ENCODE data around the gene IMMP2L. TPM values are rescaled to one million over a fixed set of nuclear protein-coding genes. Genes with fewer than 3 reads are reported as not detected.

The IMMP2L gene
- total and polyA plus RNA-seq, 2 of the 8 experiments (the other 6 are each of a cell fraction or from before 2014, with no cell fraction given), result 2.3 to 10.1 TPM

- no peak overlapping the region for H3K18ac ChIP-seq (ENCODE audit: extremely low read depth, low read length)
- H2AK5ac ChIP-seq (ENCODE audit: low read depth, low read length), result no peak overlapping the region
- CTCF ChIA-PET (ENCODE audit: partially characterized antibody), result no interaction called here
- H3K27ac ChIP-seq (ENCODE audit: low read depth, low read length), result no peak overlapping the region
- H3K4me3 ChIP-seq (ENCODE audit: extremely low read depth in 1 of 4, insufficient read depth in 2 of 4, low read depth in 3 of 4, low read length in 4 of 4), result no peak overlapping the region
- no peak overlapping the region for H2BK5ac ChIP-seq (ENCODE audit: low read depth, low read length)
- no peak overlapping the region for H3K56ac ChIP-seq (replicated peaks; ENCODE audit: insufficient read length, low read depth, low read length)
- H3K9ac ChIP-seq (replicated peaks in 1 of 4; ENCODE audit: extremely low read depth in 1 of 4, low read depth in 3 of 4, low read length in 3 of 4), result no peak overlapping the region
- H2BK20ac ChIP-seq (ENCODE audit: low read length), result no peak overlapping the region
- 96 to 100% methylated on average over 1 to 2 of the region's 2 CpGs for WGBS, 2 experiments (ENCODE audit: extremely low coverage in 1 of 2, insufficient coverage in 1 of 2, insufficient read length in 1 of 2, insufficient replicate concordance in 2 of 2, low coverage in 1 of 2, low lambda C conversion rate in 2 of 2, missing lambda C conversion rate in 1 of 2)
- H3K14ac ChIP-seq (ENCODE audit: insufficient read length), result no peak overlapping the region
- H4K8ac ChIP-seq (ENCODE audit: extremely low read depth, insufficient read depth, low read length), result no peak overlapping the region
- H3K79me2 ChIP-seq (ENCODE audit: control insufficient read depth in 1 of 2, insufficient read depth in 2 of 2, low read length in 2 of 2), result no peaks in the 10 kb centered on the region
- no peak overlapping the region for H3K23ac ChIP-seq (ENCODE audit: insufficient read length)
- H4K91ac ChIP-seq (replicated peaks; ENCODE audit: insufficient read length, low read length), result no peak overlapping the region
- H2BK12ac ChIP-seq (ENCODE audit: low read depth, low read length), result no peak overlapping the region
- H3K4me1 ChIP-seq (replicated peaks in 1 of 4; ENCODE audit: control insufficient read depth in 3 of 4, insufficient read depth in 4 of 4, low read length in 3 of 4), result no peaks in the 10 kb centered on the region
- no peak for DNase-seq (ENCODE audit: low read depth in 1 of 2, low spot score in 2 of 2)
- no peak overlapping the region for H3K4ac ChIP-seq (replicated peaks; ENCODE audit: insufficient read length, low read depth, low read length)
- TF ChIP-seq BACH1 (IDR thresholded peaks at IDR 0.05; ENCODE audit: low read length) (no peak), CTCF (IDR thresholded peaks at IDR 0.05; ENCODE audit: control extremely low read depth in 1 of 3, insufficient read depth in 1 of 3, low read depth in 1 of 3, low read length in 3 of 3) (no peak), RFX5 (IDR thresholded peaks at IDR 0.05; ENCODE audit: borderline replicate concordance, low read depth, low read length) (no peak), HDAC6 (IDR thresholded peaks at IDR 0.05; ENCODE audit: low read depth, low read length) (no peak), SUZ12 (IDR thresholded peaks at IDR 0.05; ENCODE audit: low read length) (no peak)
- no peak overlapping the region for H3K4me2 ChIP-seq (ENCODE audit: insufficient read depth in 1 of 2, low read depth in 2 of 2, low read length in 2 of 2)
- H3K9me3 ChIP-seq (ENCODE audit: insufficient read depth in 2 of 2, low read depth in 1 of 2, low read length in 1 of 2), result no peaks in the 10 kb centered on the region
- H2BK120ac ChIP-seq (replicated peaks; ENCODE audit: low read depth, low read length), result no peak overlapping the region
- H4K20me1 ChIP-seq (replicated peaks in 1 of 2; ENCODE audit: control insufficient read depth in 1 of 2, insufficient read depth in 2 of 2, low read length in 2 of 2), result no peaks in the 10 kb centered on the region
- H4K5ac ChIP-seq (ENCODE audit: insufficient read length, low read depth, low read length), result no peak overlapping the region
- no peaks in the 10 kb centered on the region for H3K23me2 ChIP-seq (ENCODE audit: low read depth, low read length)
- H2AFZ ChIP-seq (ENCODE audit: low read length), result no peak overlapping the region
- POLR2A ChIA-PET (ENCODE audit: partially characterized antibody), result no interaction called here
- H2BK15ac ChIP-seq (ENCODE audit: low read length), result no peak overlapping the region
- H3K27me3 ChIP-seq (replicated peaks in 1 of 4; ENCODE audit: control insufficient read depth in 3 of 4, extremely low read depth in 1 of 4, insufficient read depth in 3 of 4, low read length in 3 of 4), result no peaks in the 10 kb centered on the region
- no peak for FAIRE-seq
- no peaks in the 10 kb centered on the region for H3K79me1 ChIP-seq (ENCODE audit: low read depth, low read length)
- H3K36me3 ChIP-seq (ENCODE audit: control insufficient read depth in 2 of 4, insufficient read depth in 4 of 4, low read length in 3 of 4), result no peaks in the 10 kb centered on the region
Measured at GRCh38 chr7:110621289-110621688, 941.0 kb downstream of the IMMP2L start.

All from H1 (cell line).